ENCODE data around the gene C12orf75. TPM values are rescaled to one million over a fixed set of nuclear protein-coding genes. Genes with fewer than 3 reads are reported as not detected.

Gene C12orf75
- total RNA-seq, 1 experiment from 2014 or later: 46.0 TPM

GRCh38 chr12:105409279-105409678, 78.8 kb downstream of the C12orf75 start:
- no peak for TF ChIP-seq EZH2 (IDR thresholded peaks at IDR 0.05; ENCODE audit: borderline replicate concordance, low read depth, low read length, poor library complexity, severe bottlenecking)
- TF ChIP-seq, protein P1, sequence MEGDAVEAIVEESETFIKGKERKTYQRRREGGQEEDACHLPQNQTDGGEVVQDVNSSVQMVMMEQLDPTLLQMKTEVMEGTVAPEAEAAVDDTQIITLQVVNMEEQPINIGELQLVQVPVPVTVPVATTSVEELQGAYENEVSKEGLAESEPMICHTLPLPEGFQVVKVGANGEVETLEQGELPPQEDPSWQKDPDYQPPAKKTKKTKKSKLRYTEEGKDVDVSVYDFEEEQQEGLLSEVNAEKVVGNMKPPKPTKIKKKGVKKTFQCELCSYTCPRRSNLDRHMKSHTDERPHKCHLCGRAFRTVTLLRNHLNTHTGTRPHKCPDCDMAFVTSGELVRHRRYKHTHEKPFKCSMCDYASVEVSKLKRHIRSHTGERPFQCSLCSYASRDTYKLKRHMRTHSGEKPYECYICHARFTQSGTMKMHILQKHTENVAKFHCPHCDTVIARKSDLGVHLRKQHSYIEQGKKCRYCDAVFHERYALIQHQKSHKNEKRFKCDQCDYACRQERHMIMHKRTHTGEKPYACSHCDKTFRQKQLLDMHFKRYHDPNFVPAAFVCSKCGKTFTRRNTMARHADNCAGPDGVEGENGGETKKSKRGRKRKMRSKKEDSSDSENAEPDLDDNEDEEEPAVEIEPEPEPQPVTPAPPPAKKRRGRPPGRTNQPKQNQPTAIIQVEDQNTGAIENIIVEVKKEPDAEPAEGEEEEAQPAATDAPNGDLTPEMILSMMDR (conservative IDR thresholded peaks at IDR 0.05; ENCODE audit: low read depth, low read length): no peak
- ChIA-PET POLR2A (ENCODE audit: low non-redundant PET) (no interaction called here), CTCF (no interaction called here)
- no peak overlapping the region for H3K4me3 ChIP-seq (ENCODE audit: low read depth, low read length, poor library complexity, severe bottlenecking)
- H3K4me1 ChIP-seq (ENCODE audit: insufficient read depth, low read length, poor library complexity, severe bottlenecking): peaks cover 22% of the 10 kb centered on the region
- intact Hi-C loops (cut with micrococcal nuclease; ENCODE audit: unreplicated experiment): no loop called here
- BruUV-seq (replicated peaks): no TSS peak
- H3K27ac ChIP-seq (ENCODE audit: low read depth, low read length, poor library complexity, severe bottlenecking): peak overlapping the region; percentile 13
- H3K36me3 ChIP-seq (ENCODE audit: insufficient read depth, low read length, poor library complexity, severe bottlenecking): no peaks in the 10 kb centered on the region
- peak; percentile 53 for DNase-seq (ENCODE audit: low spot score)
- H3K27me3 ChIP-seq (replicated peaks; ENCODE audit: insufficient read depth, low read depth, low read length, poor library complexity): no peaks in the 10 kb centered on the region
- H3K9me3 ChIP-seq (ENCODE audit: low read depth, low read length, poor library complexity, severe bottlenecking): no peaks in the 10 kb centered on the region

GRCh38 chr12:105409801-105410471, 79.4 kb downstream of the C12orf75 start:
- no peaks in the 10 kb centered on the region for H3K36me3 ChIP-seq (ENCODE audit: insufficient read depth, low read length, poor library complexity, severe bottlenecking)
- POLR2A ChIA-PET (ENCODE audit: low non-redundant PET): interaction anchor here (0.6 kb wide), 1 partner anchor 296 kb away, joined by 3 read pairs; no protein-coding TSS in a partner anchor
- no peaks in the 10 kb centered on the region for H3K27me3 ChIP-seq (replicated peaks; ENCODE audit: insufficient read depth, low read depth, low read length, poor library complexity)
- intact Hi-C loops (cut with micrococcal nuclease; ENCODE audit: unreplicated experiment): no loop called here
- H3K9me3 ChIP-seq (ENCODE audit: low read depth, low read length, poor library complexity, severe bottlenecking): no peaks in the 10 kb centered on the region
- DNase-seq (ENCODE audit: low spot score): peak; percentile 74
- CTCF ChIA-PET: no interaction called here
- BruUV-seq (replicated peaks): no TSS peak
- TF ChIP-seq, protein P1 (conservative IDR thresholded peaks at IDR 0.05; ENCODE audit: low read depth, low read length): no peak
- no peak for TF ChIP-seq EZH2 (IDR thresholded peaks at IDR 0.05; ENCODE audit: borderline replicate concordance, low read depth, low read length, poor library complexity, severe bottlenecking)
- peak overlapping the region; percentile 13 for H3K27ac ChIP-seq (ENCODE audit: low read depth, low read length, poor library complexity, severe bottlenecking)
- peak overlapping the region; percentile 11 for H3K4me3 ChIP-seq (ENCODE audit: low read depth, low read length, poor library complexity, severe bottlenecking)
- peaks cover 22% of the 10 kb centered on the region for H3K4me1 ChIP-seq (ENCODE audit: insufficient read depth, low read length, poor library complexity, severe bottlenecking)

DNA sequence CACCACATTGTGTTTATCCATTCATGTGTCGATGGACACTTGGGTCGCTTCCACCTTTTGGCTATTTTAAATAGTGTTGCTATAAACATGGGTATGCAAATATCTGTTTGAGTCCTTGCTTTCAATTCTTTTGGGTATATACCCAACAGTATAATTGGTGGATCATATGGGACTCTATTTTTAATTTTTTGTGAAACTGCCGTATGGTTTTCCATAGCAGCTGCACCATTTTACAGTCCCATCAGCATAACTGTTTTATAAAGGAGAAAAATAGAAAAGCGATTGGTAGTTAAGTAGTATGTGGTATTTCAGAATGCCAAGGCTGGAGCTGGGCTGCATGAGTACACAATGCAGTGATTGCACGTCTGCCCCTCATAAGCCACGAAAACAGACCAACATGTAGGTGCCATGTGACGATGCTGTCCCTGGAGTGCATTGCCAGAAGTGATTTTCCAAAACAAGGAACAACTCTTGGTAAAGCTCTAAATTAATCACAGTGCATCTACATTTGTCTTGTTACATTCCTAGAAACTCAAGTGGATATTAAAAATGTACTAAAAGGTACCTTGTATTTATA, 83.5 kb downstream of the C12orf75 start:
- no peaks in the 10 kb centered on the region for H3K27me3 ChIP-seq (replicated peaks; ENCODE audit: insufficient read depth, low read depth, low read length, poor library complexity)
- no TSS peak for BruUV-seq (replicated peaks)
- no peaks in the 10 kb centered on the region for H3K9me3 ChIP-seq (ENCODE audit: low read depth, low read length, poor library complexity, severe bottlenecking)
- TF ChIP-seq, protein P1 (conservative IDR thresholded peaks at IDR 0.05; ENCODE audit: low read depth, low read length): no peak
- TF ChIP-seq EZH2 (IDR thresholded peaks at IDR 0.05; ENCODE audit: borderline replicate concordance, low read depth, low read length, poor library complexity, severe bottlenecking): no peak
- H3K36me3 ChIP-seq (ENCODE audit: insufficient read depth, low read length, poor library complexity, severe bottlenecking): no peaks in the 10 kb centered on the region
- no peak for DNase-seq (ENCODE audit: low spot score)
- H3K27ac ChIP-seq (ENCODE audit: low read depth, low read length, poor library complexity, severe bottlenecking): no peak overlapping the region
- no peak overlapping the region for H3K4me3 ChIP-seq (ENCODE audit: low read depth, low read length, poor library complexity, severe bottlenecking)
- ChIA-PET POLR2A (ENCODE audit: low non-redundant PET) (no interaction called here), CTCF (no interaction called here)
- intact Hi-C loops (cut with micrococcal nuclease; ENCODE audit: unreplicated experiment): no loop called here
- H3K4me1 ChIP-seq (ENCODE audit: insufficient read depth, low read length, poor library complexity, severe bottlenecking): peaks cover 17% of the 10 kb centered on the region

All from A673 (cell line).